ENCODE measurements around the gene LPIN3.

GRCh38 chr20:41367956-41368355 is 27.3 kb downstream of the LPIN3 start:
- TF ChIP-seq CTCF (IDR thresholded peaks at IDR 0.05) (no peak), POLR2A (IDR thresholded peaks at IDR 0.05; ENCODE audit: low read depth) (no peak)
